SHP77 treated with DMSO at 0.1 percent for 48 hours (cell line): ENCODE measurements around the gene HES6.

ENCODE experiments used
- DNase-seq: peaks from one replicate; lab custom pipeline; 2025; lab: John Stamatoyannopoulos, UW

HES6 gene

DNA sequence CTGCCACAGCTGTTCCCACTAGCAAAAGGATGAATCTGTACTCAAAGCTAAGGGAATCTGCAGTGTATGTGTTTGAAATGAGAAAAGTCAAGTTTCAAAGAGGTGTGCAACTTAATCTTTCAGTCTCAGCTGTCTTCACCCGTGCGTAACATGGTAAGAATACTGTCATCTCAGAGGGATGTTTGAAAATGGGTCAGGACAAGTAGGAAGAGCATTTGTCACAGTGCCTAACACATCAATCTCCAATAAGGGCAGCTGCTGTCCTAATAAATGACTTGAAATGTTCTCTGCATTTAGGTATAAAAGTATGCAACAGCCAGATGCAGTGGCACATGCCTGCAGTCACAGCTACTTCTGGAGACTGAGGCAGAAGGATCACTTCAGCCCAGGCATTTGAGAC is 49.4 kb downstream of the HES6 start:
- DNase-seq: no peak
